Activated CD4-positive, alpha-beta memory T cell treated with anti-CD3 and anti-CD28 coated beads, Interleukin-2, amount 10 ng/mL, durations not matched to agents 7 days and 5 days (primary cell): ENCODE measurements around the gene FAM9C. TPM values are rescaled to one million over a fixed set of nuclear protein-coding genes. Genes with fewer than 3 reads are reported as not detected.

Source experiments
- CTCF ChIA-PET: fragments of 350-600 bp; sonication (Branson Sonifier 250); formaldehyde crosslinking; loops from one replicate; lab custom pipeline; 2021; ENCODE audit warnings: antibody characterized with exemption, inconsistent platforms; lab: Charles Lee
- POLR2A ChIA-PET: fragments of 350-600 bp; sonication (Branson Sonifier 250); formaldehyde crosslinking; loops from one replicate; lab custom pipeline; 2021; ENCODE audit warnings: antibody characterized with exemption; lab: Charles Lee
- DNase-seq: peaks from one replicate; pipeline ENCODE4 v3.0.0-alpha.2; 2020
- H3K27ac Mint-ChIP-seq: one replicate; pipeline ENCODE4 v1.8.0; 2021; ENCODE audit warnings: mild to moderate bottlenecking, mixed read lengths
- H3K27me3 Mint-ChIP-seq: one replicate; pipeline ENCODE4 v1.8.0; 2021; ENCODE audit warnings: mixed read lengths
- H3K36me3 Mint-ChIP-seq: one replicate; pipeline ENCODE4 v1.8.0; 2021; ENCODE audit warnings: low read depth, mixed read lengths
- H3K4me1 Mint-ChIP-seq: one replicate; pipeline ENCODE4 v1.8.0; 2021; ENCODE audit warnings: mixed read lengths
- H3K4me3 Mint-ChIP-seq: one replicate; pipeline ENCODE4 v1.8.0; 2021; ENCODE audit warnings: mild to moderate bottlenecking, mixed read lengths
- H3K9me3 Mint-ChIP-seq: one replicate; pipeline ENCODE4 v1.8.0; 2021; ENCODE audit warnings: mixed read lengths
- total RNA-seq, 2 experiments: library from RNA; stranded (reverse); gene quantifications; one replicate each; pipeline ENCODE4 v1.2.3, GENCODE V29; 2021

The FAM9C gene
- total RNA-seq, 2 experiments from 2014 or later = not detected

GRCh38 chrX:13009844-13010243 is 34.6 kb downstream of the FAM9C start:
- H3K9me3 Mint-ChIP-seq = no peaks in the 10 kb centered on the region
- H3K27me3 Mint-ChIP-seq = no peaks in the 10 kb centered on the region
- DNase-seq = no peak
- peaks cover 82% of the 10 kb centered on the region for H3K4me1 Mint-ChIP-seq
- ChIA-PET POLR2A (interaction anchor here (0.8 to 20.8 kb wide), 6 partner anchors 9 to 82 kb away, joined by 3 to 693 read pairs (median 42); partner anchors contain the start of gene TMSB4X), CTCF (no interaction called here)
- no peaks in the 10 kb centered on the region for H3K36me3 Mint-ChIP-seq
- no peak overlapping the region for H3K27ac Mint-ChIP-seq
- no peak overlapping the region for H3K4me3 Mint-ChIP-seq

DNA sequence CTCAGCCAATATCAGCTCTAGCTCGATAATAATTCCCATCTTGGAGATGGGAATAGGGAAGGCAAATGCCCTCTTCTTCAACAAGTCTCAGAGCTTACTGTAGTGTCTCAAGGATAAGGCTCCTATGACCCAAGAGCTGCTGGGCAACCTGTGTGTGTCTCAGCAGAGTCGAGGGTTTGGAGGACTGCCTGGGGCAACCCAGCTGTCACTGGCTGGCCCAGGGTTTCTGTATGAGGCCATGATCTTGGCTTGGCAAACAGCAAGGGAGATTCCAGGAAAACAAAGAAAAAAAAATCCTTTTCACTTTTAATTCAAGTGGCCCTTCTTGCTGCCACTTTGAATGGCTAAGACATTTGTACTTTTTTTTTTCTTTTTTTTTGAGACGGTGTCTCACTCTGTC is 35.1 kb downstream of the FAM9C start:
- no peaks in the 10 kb centered on the region for H3K9me3 Mint-ChIP-seq
- H3K36me3 Mint-ChIP-seq = no peaks in the 10 kb centered on the region
- ChIA-PET POLR2A (interaction anchor here (2.1 to 20.8 kb wide), 4 partner anchors 8 to 77 kb away, joined by 6 to 693 read pairs (median 228); partner anchors contain the start of gene TMSB4X), CTCF (interaction anchor here (1.6 kb wide), 1 partner anchor 83 kb away, joined by 3 read pairs; no protein-coding TSS in a partner anchor)
- H3K4me3 Mint-ChIP-seq = no peak overlapping the region
- no peak overlapping the region for H3K27ac Mint-ChIP-seq
- no peak for DNase-seq
- no peaks in the 10 kb centered on the region for H3K27me3 Mint-ChIP-seq
- H3K4me1 Mint-ChIP-seq = peaks cover 81% of the 10 kb centered on the region

- Mint-ChIP-seq H3K9me3 (no peaks in the 10 kb centered on the region), H3K27me3 (no peaks in the 10 kb centered on the region), H3K4me1 (peaks cover 77% of the 10 kb centered on the region), H3K4me3 (no peak overlapping the region), H3K27ac (no peak overlapping the region), H3K36me3 (no peaks in the 10 kb centered on the region)
- ChIA-PET CTCF (interaction anchor here (0.6 to 1.6 kb wide), 2 partner anchors 84 to 169 kb away, joined by 3 to 4 read pairs; no protein-coding TSS in a partner anchor), POLR2A (interaction anchor here (2.0 to 20.8 kb wide), 5 partner anchors 8 to 78 kb away, joined by 6 to 693 read pairs (median 77); partner anchors contain the start of gene TMSB4X)
- no peak for DNase-seq
Observed at GRCh38 chrX:13008851-13009250, 35.6 kb downstream of the FAM9C start.

DNA sequence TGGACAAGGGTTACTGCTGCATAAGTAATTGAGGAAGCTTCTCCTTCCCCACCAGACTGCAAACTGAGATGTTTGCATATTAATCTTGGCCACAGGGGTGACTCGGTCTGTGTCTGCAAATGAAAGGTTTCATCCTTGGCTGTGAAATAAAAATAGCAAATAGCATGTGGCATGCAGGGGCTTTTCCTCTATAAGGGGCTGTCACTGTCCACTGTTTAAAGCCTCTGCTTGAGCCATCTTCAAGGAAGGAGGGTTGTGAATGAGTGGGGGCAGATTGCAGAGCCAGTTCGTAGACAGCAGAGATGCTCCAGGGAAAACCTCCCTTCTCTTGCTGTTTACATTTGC is 36.3 kb downstream of the FAM9C start:
- Mint-ChIP-seq H3K36me3 (no peaks in the 10 kb centered on the region), H3K4me1 (peaks cover 76% of the 10 kb centered on the region), H3K27ac (peak overlapping the region; percentile 44), H3K27me3 (no peaks in the 10 kb centered on the region), H3K4me3 (no peak overlapping the region), H3K9me3 (no peaks in the 10 kb centered on the region)
- ChIA-PET POLR2A (interaction anchor here (2.0 to 20.8 kb wide), 4 partner anchors 29 to 78 kb away, joined by 6 to 693 read pairs (median 194); partner anchors contain the start of gene TMSB4X), CTCF (interaction anchor here (1.6 kb wide), 1 partner anchor 85 kb away, joined by 3 read pairs; no protein-coding TSS in a partner anchor)
- no peak for DNase-seq

- no peak for DNase-seq
- ChIA-PET POLR2A (interaction anchor here (2.0 to 20.8 kb wide), 4 partner anchors 28 to 79 kb away, joined by 6 to 693 read pairs (median 194); partner anchors contain the start of gene TMSB4X), CTCF (interaction anchor here (1.3 to 1.6 kb wide), 2 partner anchors 30 to 85 kb away, joined by 3 read pairs; no protein-coding TSS in a partner anchor)
- H3K27ac Mint-ChIP-seq = peak overlapping the region; percentile 44
- H3K9me3 Mint-ChIP-seq = no peaks in the 10 kb centered on the region
- H3K4me1 Mint-ChIP-seq = peaks cover 76% of the 10 kb centered on the region
- no peaks in the 10 kb centered on the region for H3K36me3 Mint-ChIP-seq
- no peaks in the 10 kb centered on the region for H3K27me3 Mint-ChIP-seq
- no peak overlapping the region for H3K4me3 Mint-ChIP-seq
Observed at GRCh38 chrX:13007519-13008188, 36.8 kb downstream of the FAM9C start.

DNA sequence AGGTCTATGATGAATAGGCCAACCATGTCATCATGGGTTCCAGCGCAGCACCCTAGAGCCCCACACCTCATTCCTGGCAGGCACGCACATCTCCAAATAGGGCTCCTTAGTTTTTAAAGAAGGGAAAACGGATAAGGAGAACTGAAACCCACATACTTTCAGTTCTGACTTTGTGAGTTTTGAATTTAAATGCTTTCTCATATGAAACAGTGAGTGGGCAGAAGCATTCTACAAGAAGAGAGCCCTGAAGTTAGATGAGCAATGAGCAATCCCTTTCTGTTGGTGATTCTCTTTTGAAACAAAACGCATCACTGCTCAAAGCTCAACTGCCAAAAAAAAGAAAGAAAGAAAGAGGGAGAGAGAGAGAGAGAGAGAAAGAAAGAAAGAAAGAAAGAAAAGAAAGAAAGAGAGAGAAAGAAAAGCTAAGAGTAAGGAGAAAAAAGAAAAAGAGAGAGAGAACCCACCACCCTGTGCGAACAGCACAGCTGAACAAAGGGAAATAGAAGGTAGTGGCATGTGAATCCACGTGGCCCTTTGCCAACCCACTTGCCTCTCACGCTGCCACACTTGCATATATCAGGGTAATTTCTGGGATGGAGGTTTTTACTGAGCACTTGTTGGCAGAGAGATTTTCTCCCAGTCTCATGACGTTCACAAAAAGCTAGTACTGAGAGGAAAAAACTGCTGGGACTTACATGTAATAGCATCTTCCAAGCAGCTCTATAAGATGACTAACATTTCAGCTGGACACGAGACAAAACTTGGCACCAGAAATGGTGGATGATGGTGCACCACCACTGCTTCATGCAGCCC is 38.6 kb downstream of the FAM9C start:
- no peaks in the 10 kb centered on the region for H3K36me3 Mint-ChIP-seq
- H3K4me1 Mint-ChIP-seq = peaks cover 79% of the 10 kb centered on the region
- POLR2A ChIA-PET = interaction anchor here (0.7 to 20.8 kb wide), 11 partner anchors 6 to 81 kb away, joined by 3 to 693 read pairs (median 5); partner anchors contain the start of gene TMSB4X
- peak overlapping the region; percentile 55 for H3K4me3 Mint-ChIP-seq
- H3K27me3 Mint-ChIP-seq = no peaks in the 10 kb centered on the region
- H3K27ac Mint-ChIP-seq = peak overlapping the region; percentile 97
- no peak for DNase-seq
- no peaks in the 10 kb centered on the region for H3K9me3 Mint-ChIP-seq
- CTCF ChIA-PET = interaction anchor here (0.6 to 2.4 kb wide), 10 partner anchors 28 to 382 kb away, joined by 3 to 9 read pairs (median 4); no protein-coding TSS in a partner anchor

GRCh38 chrX:13001961-13002671 is 42.3 kb downstream of the FAM9C start:
- ChIA-PET CTCF (interaction anchor here (0.6 to 6.3 kb wide), 8 partner anchors 10 to 90 kb away, joined by 3 to 37 read pairs (median 4); no protein-coding TSS in a partner anchor), POLR2A (interaction anchor here (0.8 to 20.8 kb wide), 13 partner anchors 9 to 84 kb away, joined by 3 to 693 read pairs (median 5); partner anchors contain the start of gene TMSB4X)
- no peaks in the 10 kb centered on the region for H3K9me3 Mint-ChIP-seq
- H3K27me3 Mint-ChIP-seq = no peaks in the 10 kb centered on the region
- no peaks in the 10 kb centered on the region for H3K36me3 Mint-ChIP-seq
- peak overlapping the region; percentile 10 for H3K4me3 Mint-ChIP-seq
- H3K4me1 Mint-ChIP-seq = peaks cover 83% of the 10 kb centered on the region
- no peak for DNase-seq
- H3K27ac Mint-ChIP-seq = peak overlapping the region; percentile 85

GRCh38 chrX:13001097-13001496 is 43.3 kb downstream of the FAM9C start:
- ChIA-PET CTCF (interaction anchor here (0.6 to 6.3 kb wide), 6 partner anchors 12 to 91 kb away, joined by 3 to 37 read pairs (median 8); no protein-coding TSS in a partner anchor), POLR2A (interaction anchor here (1.3 to 20.8 kb wide), 9 partner anchors 8 to 85 kb away, joined by 4 to 693 read pairs (median 32); partner anchors contain the start of gene TMSB4X)
- Mint-ChIP-seq H3K4me1 (peaks cover 81% of the 10 kb centered on the region), H3K27ac (peak overlapping the region; percentile 94), H3K36me3 (no peaks in the 10 kb centered on the region), H3K4me3 (no peak overlapping the region), H3K27me3 (no peaks in the 10 kb centered on the region), H3K9me3 (no peaks in the 10 kb centered on the region)
- no peak for DNase-seq

DNA sequence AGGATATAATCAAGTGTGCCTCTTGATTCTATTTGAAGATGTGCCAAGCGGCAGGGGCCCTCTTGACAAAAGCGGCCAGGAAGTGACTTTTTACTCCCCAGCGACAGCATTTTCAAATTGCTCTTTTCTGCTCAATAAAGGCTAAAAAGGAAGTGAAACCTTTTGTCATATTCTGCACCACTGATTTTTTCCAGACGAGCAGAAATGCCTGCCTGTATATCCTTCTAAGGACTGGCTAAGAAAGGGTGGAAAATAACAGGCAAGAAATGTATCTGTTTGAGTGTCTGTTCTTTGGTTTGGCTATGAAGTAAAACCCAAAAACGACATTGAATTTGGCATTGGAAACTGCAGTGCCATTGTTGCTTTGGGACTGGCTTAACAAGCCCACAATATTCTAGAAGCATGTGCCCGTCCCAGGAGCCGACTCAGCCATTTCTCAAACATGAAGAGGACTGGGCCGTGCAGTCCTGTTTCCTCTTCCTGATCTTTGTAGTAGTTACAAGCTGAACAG is 44.1 kb downstream of the FAM9C start:
- Mint-ChIP-seq H3K9me3 (peaks cover under 1% of the 10 kb centered on the region), H3K27ac (peak overlapping the region; percentile 94), H3K27me3 (no peaks in the 10 kb centered on the region), H3K36me3 (peaks cover 3% of the 10 kb centered on the region), H3K4me1 (peaks cover 78% of the 10 kb centered on the region), H3K4me3 (peak overlapping the region; percentile 73)
- DNase-seq = peak; percentile 42
- POLR2A ChIA-PET = interaction anchor here (1.0 to 20.8 kb wide), 9 partner anchors 12 to 734 kb away, joined by 3 to 693 read pairs (median 32); partner anchors contain the start of genes OFD1, TMSB4X and TRAPPC2
- CTCF ChIA-PET = interaction anchor here (1.6 to 6.3 kb wide), 7 partner anchors 13 to 92 kb away, joined by 4 to 37 read pairs (median 8); no protein-coding TSS in a partner anchor

DNA sequence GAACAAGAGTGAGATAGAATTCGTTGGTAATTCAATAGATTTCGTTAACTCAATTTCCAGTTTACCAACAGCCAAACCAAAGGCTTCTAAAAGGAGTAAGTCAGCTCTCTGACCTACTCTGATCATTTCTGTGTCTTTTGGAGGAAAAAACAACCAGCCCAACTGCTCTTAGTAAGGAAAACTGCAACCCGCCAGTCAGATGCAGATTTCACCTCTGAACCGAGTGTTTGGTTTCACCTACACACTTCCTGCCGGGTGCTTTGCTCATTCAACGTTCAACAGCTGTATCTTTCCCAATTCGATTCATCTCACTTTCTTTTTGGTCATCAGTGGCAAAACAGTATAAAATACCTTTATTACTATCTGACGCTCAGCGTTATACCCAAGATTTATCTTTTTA is 45.0 kb downstream of the FAM9C start:
- H3K4me1 Mint-ChIP-seq = peaks cover 70% of the 10 kb centered on the region
- no peaks in the 10 kb centered on the region for H3K27me3 Mint-ChIP-seq
- ChIA-PET CTCF (interaction anchor here (1.2 to 6.3 kb wide), 6 partner anchors 14 to 93 kb away, joined by 3 to 37 read pairs (median 8); no protein-coding TSS in a partner anchor), POLR2A (interaction anchor here (1.0 to 20.8 kb wide), 10 partner anchors 13 to 735 kb away, joined by 3 to 693 read pairs (median 28); partner anchors contain the start of genes OFD1, TMSB4X and TRAPPC2)
- peaks cover 2% of the 10 kb centered on the region for H3K9me3 Mint-ChIP-seq
- peak; percentile 60 for DNase-seq
- H3K4me3 Mint-ChIP-seq = peak overlapping the region; percentile 73
- peak overlapping the region; percentile 94 for H3K27ac Mint-ChIP-seq
- H3K36me3 Mint-ChIP-seq = peaks cover 4% of the 10 kb centered on the region
